PC-3 (cell line): ENCODE data around the gene RPL32. TPM values are rescaled to one million over a fixed set of nuclear protein-coding genes. Genes with fewer than 3 reads are reported as not detected.

Experiments
- ATAC-seq: fragments of 200-7000 bp; cut with Tn5 transposase; 2 replicates; pipeline ENCODE4 v1.9.1; 2020; ENCODE audit warnings: mild to moderate bottlenecking, moderate library complexity
- BruUV-seq: library from RNA; stranded (reverse); fragments of 400-500 nt; replicated peaks from 2 replicates; lab custom pipeline; 2021; lab: Mats Ljungman, UMichigan
- CTCF ChIA-PET: fragments of 300-600 bp; sonication (Branson Sonifier 250); formaldehyde crosslinking; loops from one replicate; lab custom pipeline; 2022; ENCODE audit warnings: antibody characterized with exemption; lab: Charles Lee
- POLR2A ChIA-PET: fragments of 300-600 bp; sonication (Branson Sonifier 250); formaldehyde crosslinking; loops from one replicate; lab custom pipeline; 2022; ENCODE audit warnings: antibody characterized with exemption; ENCODE audit not compliant: unreplicated experiment; lab: Charles Lee
- DNase-seq: peaks from one replicate; pipeline ENCODE4 v3.0.0-alpha.2; 2015
- H2AFZ ChIP-seq: fragments of 300-600 bp; sonication (generic); 2 replicates; pipeline ENCODE4 v1.6.0; 2016; ENCODE audit warnings: antibody characterized with exemption, low read length
- H3F3A ChIP-seq: fragments of 300-600 bp; sonication (generic); one replicate; pipeline ENCODE4 v1.6.0; 2017; ENCODE audit warnings: antibody characterized with exemption, low read length, control low read depth, mild to moderate bottlenecking; ENCODE audit not compliant: unreplicated experiment
- H3K27ac ChIP-seq: fragments of 300-600 bp; sonication (generic); 2 replicates; pipeline ENCODE4 v1.5.1; 2016; ENCODE audit warnings: mild to moderate bottlenecking, low read length
- H3K27me3 ChIP-seq: fragments of 300-600 bp; sonication (generic); 2 replicates; pipeline ENCODE4 v1.6.1; 2016; ENCODE audit warnings: low read length, mixed read lengths
- H3K36me3 ChIP-seq: fragments of 300-600 bp; sonication (generic); 2 replicates; pipeline ENCODE4 v1.6.1; 2016; ENCODE audit warnings: low read depth, mixed run types, low read length, mixed read lengths
- H3K4me1 ChIP-seq: fragments of 300-600 bp; sonication (generic); 2 replicates; pipeline ENCODE4 v1.5.1; 2016; ENCODE audit warnings: low read length; ENCODE audit not compliant: insufficient read depth
- H3K4me2 ChIP-seq: fragments of 300-600 bp; sonication (generic); 2 replicates; pipeline ENCODE4 v1.6.0; 2016; ENCODE audit warnings: low read length
- H3K4me3 ChIP-seq: fragments of 300-600 bp; sonication (generic); 2 replicates; pipeline ENCODE4 v1.5.1; 2016; ENCODE audit warnings: mild to moderate bottlenecking, low read length, mixed read lengths
- H3K79me2 ChIP-seq: fragments of 300-600 bp; sonication (generic); 2 replicates; pipeline ENCODE4 v1.6.1; 2017; ENCODE audit warnings: low read length, mixed read lengths
- H3K9ac ChIP-seq: fragments of 300-600 bp; sonication (generic); 2 replicates; pipeline ENCODE4 v1.6.0; 2016; ENCODE audit warnings: mild to moderate bottlenecking, low read length
- H3K9me2 ChIP-seq: fragments of 300-600 bp; sonication (generic); replicated peaks from 2 replicates; pipeline ENCODE4 v1.6.1; 2016; ENCODE audit warnings: mixed run types, low read length, mixed read lengths
- H3K9me3 ChIP-seq: fragments of 300-600 bp; sonication (generic); 2 replicates; pipeline ENCODE4 v1.6.1; 2016; ENCODE audit warnings: low read length, mixed read lengths
- H4K20me1 ChIP-seq: fragments of 300-600 bp; sonication (generic); 2 replicates; pipeline ENCODE4 v1.6.1; 2016; ENCODE audit warnings: low read length, mixed read lengths
- EZH2 ChIP-seq: fragments of 300-600 bp; sonication (generic); IDR thresholded peaks from one replicate; pipeline ENCODE4 v1.6.1; 2017; ENCODE audit warnings: antibody characterized with exemption, mild to moderate bottlenecking, low read length; ENCODE audit not compliant: unreplicated experiment
- EZH2phosphoT487 ChIP-seq: fragments of 300-600 bp; sonication (generic); IDR thresholded peaks from 2 replicates; pipeline ENCODE4 v1.6.1; 2018; ENCODE audit warnings: mild to moderate bottlenecking, antibody characterized with exemption, low read length, borderline replicate concordance
- intact Hi-C: fragments of 100-400 bp; cut with micrococcal nuclease; formaldehyde crosslinking; loops from 2 replicates; pipeline ENCODE4 v1.9.0; 2023
- total RNA-seq: library from RNA; depleted of rRNA; stranded (reverse); fragments of >200 nt; gene quantifications from 2 replicates; pipeline ENCODE4 v1.2.3, GENCODE V29; 2014
- TF ChIP-seq, protein P1 (sequence below): fragments of 300-600 bp; sonication (generic); conservative IDR thresholded peaks from 2 replicates; pipeline ENCODE4 v1.5.1; 2017; ENCODE audit warnings: antibody characterized with exemption, low read depth, mild to moderate bottlenecking, low read length

RPL32 gene
- total RNA-seq, 1 experiment from 2014 or later: 2,663 TPM

GRCh38 chr3:12886736-12887135 is 45.4 kb upstream of the RPL32 start:
- H3K9me3 ChIP-seq: no peaks in the 10 kb centered on the region
- CTCF ChIA-PET: interaction anchor here (0.6 kb wide), 1 partner anchor 99 kb away, joined by 3 read pairs; no protein-coding TSS in a partner anchor
- H3K4me1 ChIP-seq: peaks cover 14% of the 10 kb centered on the region
- H3K27ac ChIP-seq: no peak overlapping the region
- no peaks in the 10 kb centered on the region for H3K79me2 ChIP-seq
- ATAC-seq (no peak), DNase-seq (no peak)
- H3K9me2 ChIP-seq: no peaks in the 10 kb centered on the region
- H3F3A ChIP-seq: no peaks in the 10 kb centered on the region
- no peak overlapping the region for H3K9ac ChIP-seq
- H3K36me3 ChIP-seq: no peaks in the 10 kb centered on the region
- no peak overlapping the region for H3K4me3 ChIP-seq
- no TSS peak for BruUV-seq
- no peak overlapping the region for H3K4me2 ChIP-seq
- no peaks in the 10 kb centered on the region for H3K27me3 ChIP-seq
- POLR2A ChIA-PET: interaction anchor here (0.5 kb wide), 2 partner anchors 106 to 166 kb away, joined by 4 to 19 read pairs; no protein-coding TSS in a partner anchor
- intact Hi-C loops: no loop called here
- no peaks in the 10 kb centered on the region for H4K20me1 ChIP-seq
- TF ChIP-seq EZH2 (no peak), EZH2phosphoT487 (no peak)
- TF ChIP-seq, protein P1, sequence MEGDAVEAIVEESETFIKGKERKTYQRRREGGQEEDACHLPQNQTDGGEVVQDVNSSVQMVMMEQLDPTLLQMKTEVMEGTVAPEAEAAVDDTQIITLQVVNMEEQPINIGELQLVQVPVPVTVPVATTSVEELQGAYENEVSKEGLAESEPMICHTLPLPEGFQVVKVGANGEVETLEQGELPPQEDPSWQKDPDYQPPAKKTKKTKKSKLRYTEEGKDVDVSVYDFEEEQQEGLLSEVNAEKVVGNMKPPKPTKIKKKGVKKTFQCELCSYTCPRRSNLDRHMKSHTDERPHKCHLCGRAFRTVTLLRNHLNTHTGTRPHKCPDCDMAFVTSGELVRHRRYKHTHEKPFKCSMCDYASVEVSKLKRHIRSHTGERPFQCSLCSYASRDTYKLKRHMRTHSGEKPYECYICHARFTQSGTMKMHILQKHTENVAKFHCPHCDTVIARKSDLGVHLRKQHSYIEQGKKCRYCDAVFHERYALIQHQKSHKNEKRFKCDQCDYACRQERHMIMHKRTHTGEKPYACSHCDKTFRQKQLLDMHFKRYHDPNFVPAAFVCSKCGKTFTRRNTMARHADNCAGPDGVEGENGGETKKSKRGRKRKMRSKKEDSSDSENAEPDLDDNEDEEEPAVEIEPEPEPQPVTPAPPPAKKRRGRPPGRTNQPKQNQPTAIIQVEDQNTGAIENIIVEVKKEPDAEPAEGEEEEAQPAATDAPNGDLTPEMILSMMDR: no peak
- no peak overlapping the region for H2AFZ ChIP-seq

DNA sequence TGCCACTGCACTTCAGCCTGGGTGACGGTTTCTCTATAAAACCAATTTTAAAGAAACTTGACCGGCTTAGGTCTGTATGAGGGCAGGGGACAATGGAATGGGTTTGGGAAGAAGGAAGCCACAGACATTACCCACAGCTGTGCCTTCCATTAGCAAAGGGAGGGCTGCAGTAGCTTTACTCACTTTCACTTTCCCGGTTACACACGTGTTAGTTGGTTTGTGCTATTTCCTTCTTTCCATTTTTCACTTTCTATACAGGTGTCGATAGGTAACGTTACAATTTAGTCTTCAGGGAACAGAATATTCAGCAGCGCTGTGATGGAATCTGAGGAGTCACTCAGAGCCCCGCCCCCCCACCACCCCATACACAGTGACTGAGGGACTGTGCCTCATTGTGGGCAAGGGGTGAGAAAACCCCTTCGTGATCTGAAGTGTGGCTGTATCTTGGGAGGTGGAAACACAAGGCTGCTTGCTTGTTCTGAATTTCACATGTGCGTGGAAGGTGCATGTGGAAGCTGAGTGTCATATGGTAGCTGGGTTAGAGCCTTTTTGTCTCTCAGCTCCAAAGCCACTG is 44.8 kb upstream of the RPL32 start:
- DNase-seq (no peak), ATAC-seq (no peak)
- H3K9ac ChIP-seq: no peak overlapping the region
- H3K27ac ChIP-seq: no peak overlapping the region
- no peak for TF ChIP-seq EZH2
- no peak for TF ChIP-seq EZH2phosphoT487
- no peak overlapping the region for H3K4me2 ChIP-seq
- H3K9me3 ChIP-seq: no peaks in the 10 kb centered on the region
- H3K4me1 ChIP-seq: peaks cover 9% of the 10 kb centered on the region
- no peaks in the 10 kb centered on the region for H3K27me3 ChIP-seq
- intact Hi-C loops: no loop called here
- no TSS peak for BruUV-seq
- H3K4me3 ChIP-seq: no peak overlapping the region
- ChIA-PET CTCF (interaction anchor here (0.6 kb wide), 1 partner anchor 99 kb away, joined by 3 read pairs; no protein-coding TSS in a partner anchor), POLR2A (no interaction called here)
- H2AFZ ChIP-seq: no peak overlapping the region
- no peaks in the 10 kb centered on the region for H4K20me1 ChIP-seq
- H3K36me3 ChIP-seq: no peaks in the 10 kb centered on the region
- no peaks in the 10 kb centered on the region for H3F3A ChIP-seq
- no peaks in the 10 kb centered on the region for H3K79me2 ChIP-seq
- H3K9me2 ChIP-seq: no peaks in the 10 kb centered on the region

- no peak overlapping the region for H3K9ac ChIP-seq
- H3K27ac ChIP-seq: no peak overlapping the region
- no peaks in the 10 kb centered on the region for H3K27me3 ChIP-seq
- H3K79me2 ChIP-seq: no peaks in the 10 kb centered on the region
- H3K4me1 ChIP-seq: peaks cover 3% of the 10 kb centered on the region
- DNase-seq (no peak), ATAC-seq (no peak)
- CTCF ChIA-PET: no interaction called here
- no TSS peak for BruUV-seq
- no peaks in the 10 kb centered on the region for H4K20me1 ChIP-seq
- H2AFZ ChIP-seq: no peak overlapping the region
- POLR2A ChIA-PET: no interaction called here
- H3K9me3 ChIP-seq: no peaks in the 10 kb centered on the region
- H3K9me2 ChIP-seq: no peaks in the 10 kb centered on the region
- no peaks in the 10 kb centered on the region for H3F3A ChIP-seq
- no peak overlapping the region for H3K4me2 ChIP-seq
- intact Hi-C loops: no loop called here
- no peaks in the 10 kb centered on the region for H3K36me3 ChIP-seq
- TF ChIP-seq, protein P1: no peak
- TF ChIP-seq EZH2phosphoT487: no peak
- TF ChIP-seq EZH2: no peak
- H3K4me3 ChIP-seq: no peak overlapping the region
Measured at GRCh38 chr3:12885583-12885930, 44.2 kb upstream of the RPL32 start.
